ENCODE data around the gene SDCCAG8.

Gene SDCCAG8

DNA sequence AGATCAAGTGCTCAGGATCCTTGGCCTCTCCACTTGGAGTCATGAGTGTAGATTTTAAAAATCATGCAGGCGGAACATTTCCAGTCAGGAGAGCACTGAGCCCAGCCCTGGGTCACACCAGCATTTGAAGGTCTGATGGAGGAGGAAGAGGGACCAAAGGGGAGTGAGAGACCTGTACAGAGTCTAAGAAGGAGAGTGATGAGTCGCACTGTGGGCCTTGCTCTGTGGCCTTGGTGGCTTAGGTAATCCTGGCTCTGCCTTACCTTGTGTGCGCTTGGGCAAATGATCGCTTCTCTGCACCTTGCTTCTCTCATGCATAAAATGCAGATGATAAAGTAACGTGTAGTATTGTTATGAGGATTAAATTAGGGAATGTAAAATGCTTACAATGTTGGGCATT is 225.3 kb downstream of the SDCCAG8 start:
- Histone ChIP-seq H3K9me3 (ENCODE audit: control insufficient read depth, insufficient read depth, low read length) (no peaks in the 10 kb centered on the region), H3K27me3 (ENCODE audit: control insufficient read depth, insufficient read depth, low read length) (no peaks in the 10 kb centered on the region), H3K27ac (ENCODE audit: low read length) (no peak overlapping the region), H3K36me3 (ENCODE audit: control insufficient read depth, insufficient read depth, low read length) (no peaks in the 10 kb centered on the region), H3K4me1 (ENCODE audit: control insufficient read depth, insufficient read depth, low read length) (peaks cover 9% of the 10 kb centered on the region; the same call in 1 of the 2 replicates), H3K4me3 (ENCODE audit: low read length) (no peak overlapping the region)
- 100% methylated on average over 1 of the region's 5 CpGs for WGBS (ENCODE audit: insufficient coverage, insufficient read length)
- DNase-seq (ENCODE audit: low read depth, low spot score), result no peak

DNA sequence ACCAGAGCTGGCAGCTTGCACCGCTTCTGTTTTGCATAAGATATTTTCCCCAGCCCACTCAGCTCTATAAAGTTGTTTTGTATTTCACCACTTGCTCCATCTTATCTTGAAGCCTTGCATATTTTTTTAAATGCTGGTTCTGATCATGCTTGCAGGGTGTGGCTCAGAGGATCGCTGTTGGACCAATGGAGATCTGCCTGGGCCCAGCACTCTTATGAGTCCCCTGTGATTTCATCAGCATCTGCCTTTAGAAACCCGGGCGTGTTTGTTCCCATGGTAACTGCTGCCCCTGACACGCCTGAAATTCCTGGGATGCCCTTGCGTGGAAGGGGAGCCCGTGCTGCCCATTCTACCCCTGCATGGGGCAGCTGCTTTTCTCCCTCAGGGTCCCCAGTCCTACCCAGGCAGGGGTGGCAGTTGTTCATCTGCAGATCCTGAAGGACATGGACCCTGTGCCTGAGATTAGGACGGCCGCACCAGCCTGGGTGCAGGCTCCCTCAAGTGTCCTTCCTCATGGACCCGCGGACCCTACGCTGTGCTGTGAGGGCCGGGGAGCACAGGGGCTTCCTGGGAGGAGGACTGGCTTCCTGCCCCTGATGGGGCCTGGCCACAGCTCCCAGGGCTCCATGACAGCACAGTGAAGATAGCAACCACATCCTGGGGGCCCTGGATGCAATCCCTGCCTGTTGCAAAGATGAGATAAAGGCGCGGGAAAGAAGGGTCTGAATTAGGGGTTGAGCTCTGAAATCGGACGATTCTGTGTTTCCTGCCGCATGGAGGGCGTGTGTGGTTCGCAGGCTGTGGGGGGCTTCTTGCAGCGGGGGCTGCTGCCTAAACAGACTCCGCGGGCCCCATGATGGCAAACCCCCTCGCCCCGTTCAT is 226.5 kb downstream of the SDCCAG8 start:
- Histone ChIP-seq H3K9me3 (ENCODE audit: control insufficient read depth, insufficient read depth, low read length) (no peaks in the 10 kb centered on the region), H3K27ac (ENCODE audit: low read length) (no peak overlapping the region), H3K4me1 (ENCODE audit: control insufficient read depth, insufficient read depth, low read length) (peaks cover 7% of the 10 kb centered on the region), H3K4me3 (ENCODE audit: low read length) (peak overlapping the region; percentile 32; the same call in 1 of the 2 replicates), H3K36me3 (ENCODE audit: control insufficient read depth, insufficient read depth, low read length) (no peaks in the 10 kb centered on the region), H3K27me3 (ENCODE audit: control insufficient read depth, insufficient read depth, low read length) (no peaks in the 10 kb centered on the region)
- no peak for DNase-seq (ENCODE audit: low read depth, low spot score)
- WGBS (ENCODE audit: insufficient coverage, insufficient read length), result no CpG with 5 or more reads among the region's 25 CpGs

DNA sequence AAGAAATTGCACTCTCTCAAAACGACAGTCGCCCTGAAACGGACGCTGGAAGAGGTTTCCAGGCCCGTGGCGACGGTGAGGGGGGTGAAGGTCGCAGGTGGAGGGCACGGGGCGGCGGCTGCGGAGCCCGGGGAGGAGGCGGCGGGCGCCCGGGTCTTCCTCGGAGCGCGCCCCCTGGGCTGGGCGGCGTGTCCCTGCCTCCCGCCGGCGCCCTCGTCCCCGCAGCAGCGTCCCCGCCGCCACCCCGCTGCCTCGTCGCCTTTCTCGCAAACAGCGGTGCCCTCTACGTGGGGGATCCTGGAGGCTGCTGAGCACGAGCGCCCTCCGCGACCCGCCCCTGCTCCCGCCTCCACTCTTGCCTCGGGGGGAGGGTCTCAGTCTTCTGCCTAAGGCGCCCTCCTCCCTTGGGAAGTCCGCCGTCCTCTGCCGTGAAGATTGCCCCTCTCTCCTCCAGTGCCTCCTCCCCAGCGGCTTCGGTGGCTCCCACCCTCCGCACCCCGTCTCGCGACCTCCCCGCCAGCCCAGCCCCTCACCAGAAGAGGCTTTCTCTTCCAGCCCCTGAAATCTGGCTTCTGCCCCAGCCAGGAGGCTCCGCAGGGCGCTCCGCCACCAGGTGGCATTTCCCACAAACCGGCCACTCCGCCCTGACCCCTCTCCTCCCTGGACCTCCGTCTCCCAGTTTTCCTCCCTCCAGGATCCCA is 227.4 kb downstream of the SDCCAG8 start:
- DNase-seq (ENCODE audit: low read depth, low spot score), result no peak
- no peaks in the 10 kb centered on the region for H3K9me3 ChIP-seq (ENCODE audit: control insufficient read depth, insufficient read depth, low read length)
- H3K27me3 ChIP-seq (ENCODE audit: control insufficient read depth, insufficient read depth, low read length), result no peaks in the 10 kb centered on the region
- H3K27ac ChIP-seq (ENCODE audit: low read length), result no peak overlapping the region
- WGBS (ENCODE audit: insufficient coverage, insufficient read length), result no CpG with 5 or more reads among the region's 60 CpGs
- H3K4me1 ChIP-seq (ENCODE audit: control insufficient read depth, insufficient read depth, low read length), result peaks cover 7% of the 10 kb centered on the region
- H3K4me3 ChIP-seq (ENCODE audit: low read length), result peak overlapping the region; percentile 32; the same call in 1 of the 2 replicates
- no peaks in the 10 kb centered on the region for H3K36me3 ChIP-seq (ENCODE audit: control insufficient read depth, insufficient read depth, low read length)

DNA sequence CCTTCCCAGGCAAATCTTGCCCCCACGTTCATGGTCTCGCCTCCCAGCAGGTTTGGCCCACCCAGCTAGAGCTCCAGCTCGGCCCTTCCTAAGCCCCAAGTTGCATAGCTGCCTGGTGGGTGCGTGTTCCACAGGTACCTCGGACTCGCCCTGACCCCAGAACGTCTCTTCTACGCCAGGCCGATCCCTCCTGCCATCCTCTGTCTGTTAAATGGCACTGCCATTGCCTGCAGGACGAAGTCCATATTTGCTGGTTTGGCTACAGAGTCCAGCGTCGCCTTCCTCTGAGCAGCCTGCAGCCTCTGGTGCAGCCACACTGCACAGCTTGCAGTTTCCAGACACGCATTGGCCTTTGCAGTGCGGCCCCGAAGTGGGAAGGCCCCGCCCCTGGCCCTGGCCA is 228.1 kb downstream of the SDCCAG8 start:
- Histone ChIP-seq H3K27me3 (ENCODE audit: control insufficient read depth, insufficient read depth, low read length) (no peaks in the 10 kb centered on the region), H3K4me1 (ENCODE audit: control insufficient read depth, insufficient read depth, low read length) (peaks cover 8% of the 10 kb centered on the region), H3K27ac (ENCODE audit: low read length) (no peak overlapping the region), H3K36me3 (ENCODE audit: control insufficient read depth, insufficient read depth, low read length) (no peaks in the 10 kb centered on the region), H3K4me3 (ENCODE audit: low read length) (no peak overlapping the region), H3K9me3 (ENCODE audit: control insufficient read depth, insufficient read depth, low read length) (no peaks in the 10 kb centered on the region)
- no peak for DNase-seq (ENCODE audit: low read depth, low spot score)
- WGBS (ENCODE audit: insufficient coverage, insufficient read length), result no CpG with 5 or more reads among the region's 16 CpGs

DNA sequence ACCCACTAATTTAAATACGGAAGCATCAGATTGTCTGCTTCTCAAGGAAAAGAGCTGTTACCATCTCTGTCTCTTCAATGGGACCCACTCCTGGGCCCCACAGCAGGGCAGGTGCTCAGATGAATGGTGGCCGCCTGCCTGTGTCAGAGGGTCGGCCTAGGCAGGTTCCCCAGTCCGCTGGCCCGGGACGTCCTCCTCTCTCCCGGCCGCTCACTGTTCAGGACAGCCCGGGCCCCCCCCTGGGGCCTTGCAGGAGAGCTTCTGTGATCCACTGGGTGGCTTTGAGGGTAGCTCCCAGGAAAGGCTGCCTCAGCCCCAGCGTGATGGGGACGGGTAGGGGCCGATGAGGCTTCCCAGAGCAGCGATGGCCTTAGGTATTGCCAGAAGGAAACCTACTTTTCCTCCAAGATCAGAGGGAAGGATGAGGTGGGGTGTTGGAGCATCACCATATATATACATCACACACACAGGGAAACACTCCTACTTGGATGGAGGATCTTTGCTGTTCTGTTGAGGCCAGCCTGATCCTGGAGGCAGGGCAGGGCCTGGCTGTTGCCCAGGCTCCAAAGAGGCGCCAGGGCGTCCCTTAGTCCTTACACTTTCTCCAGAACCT is 231.3 kb downstream of the SDCCAG8 start:
- Histone ChIP-seq H3K27ac (ENCODE audit: low read length) (no peak overlapping the region), H3K27me3 (ENCODE audit: control insufficient read depth, insufficient read depth, low read length) (no peaks in the 10 kb centered on the region), H3K36me3 (ENCODE audit: control insufficient read depth, insufficient read depth, low read length) (no peaks in the 10 kb centered on the region), H3K4me1 (ENCODE audit: control insufficient read depth, insufficient read depth, low read length) (peaks cover 23% of the 10 kb centered on the region), H3K9me3 (ENCODE audit: control insufficient read depth, insufficient read depth, low read length) (no peaks in the 10 kb centered on the region), H3K4me3 (ENCODE audit: low read length) (no peak overlapping the region)
- DNase-seq (ENCODE audit: low read depth, low spot score), result no peak
- WGBS (ENCODE audit: insufficient coverage, insufficient read length), result no CpG with 5 or more reads among the region's 15 CpGs

DNA sequence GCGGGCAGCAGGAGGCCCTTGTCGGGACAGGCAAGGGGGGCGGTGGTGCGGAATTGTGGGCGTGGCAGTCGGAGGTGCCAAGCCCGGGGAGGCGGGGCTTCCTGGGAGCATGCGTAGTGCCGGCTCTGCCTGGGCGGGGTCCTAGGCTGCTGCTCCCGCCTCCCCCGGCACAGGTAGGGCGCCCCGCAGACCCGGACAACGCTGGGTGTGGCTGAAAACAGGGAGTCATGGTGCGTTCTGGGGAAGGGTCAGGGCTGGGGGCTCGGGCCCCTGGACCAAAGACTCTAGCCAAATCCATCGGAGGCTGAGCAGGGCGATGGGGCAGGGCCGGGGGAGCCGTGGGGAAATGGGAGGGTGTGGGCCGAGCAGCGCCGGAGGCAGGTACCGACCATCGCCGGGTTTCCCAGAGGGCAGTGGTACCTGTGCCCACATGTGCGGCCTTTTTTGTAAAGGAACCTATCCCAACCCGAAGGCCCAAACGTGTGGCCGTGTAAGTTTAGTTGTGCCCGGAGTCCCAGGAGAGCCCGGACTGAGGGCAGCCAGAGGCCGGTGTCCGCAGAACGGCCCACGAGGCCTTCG is 231.9 kb downstream of the SDCCAG8 start:
- no peaks in the 10 kb centered on the region for H3K9me3 ChIP-seq (ENCODE audit: control insufficient read depth, insufficient read depth, low read length)
- no peak overlapping the region for H3K27ac ChIP-seq (ENCODE audit: low read length)
- H3K4me1 ChIP-seq (ENCODE audit: control insufficient read depth, insufficient read depth, low read length), result peaks cover 19% of the 10 kb centered on the region
- WGBS (ENCODE audit: insufficient coverage, insufficient read length), result no CpG with 5 or more reads among the region's 40 CpGs
- DNase-seq (ENCODE audit: low read depth, low spot score), result no peak
- H3K27me3 ChIP-seq (ENCODE audit: control insufficient read depth, insufficient read depth, low read length), result no peaks in the 10 kb centered on the region
- H3K4me3 ChIP-seq (ENCODE audit: low read length), result no peak overlapping the region
- H3K36me3 ChIP-seq (ENCODE audit: control insufficient read depth, insufficient read depth, low read length), result no peaks in the 10 kb centered on the region

DNA sequence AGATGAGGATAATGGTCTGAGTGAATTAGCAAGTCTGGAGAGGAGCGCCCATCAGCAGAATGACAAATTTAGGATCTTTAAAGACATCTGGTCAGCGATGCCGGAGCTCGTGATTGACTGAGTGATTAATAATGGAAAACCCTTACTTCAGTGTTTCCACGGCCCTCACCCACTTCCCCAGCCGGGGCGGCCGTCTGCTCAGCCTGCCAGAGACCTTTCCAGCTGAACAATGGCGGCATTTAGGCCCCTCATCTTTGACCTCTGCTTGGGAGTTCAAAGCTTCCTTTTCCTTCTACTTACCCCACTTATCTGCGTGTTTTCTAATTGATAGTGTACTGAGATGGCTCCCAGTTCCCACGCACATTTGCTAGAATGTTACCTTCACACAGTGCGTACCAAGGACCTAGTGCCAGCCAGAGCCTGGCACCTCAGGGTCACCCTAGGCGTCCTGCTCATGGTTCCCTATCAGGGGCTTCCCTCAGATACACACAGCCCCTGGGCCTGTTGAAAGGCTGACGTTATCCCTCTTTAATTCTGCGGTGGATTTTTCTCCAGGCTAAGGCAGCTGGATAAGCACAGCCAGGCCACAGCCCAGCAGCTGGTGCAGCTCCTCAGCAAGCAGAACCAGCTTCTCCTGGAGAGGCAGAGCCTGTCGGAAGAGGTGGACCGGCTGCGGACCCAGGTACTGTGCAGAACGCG is 232.8 kb downstream of the SDCCAG8 start:
- no CpG with 5 or more reads among the region's 20 CpGs for WGBS (ENCODE audit: insufficient coverage, insufficient read length)
- no peak overlapping the region for H3K27ac ChIP-seq (ENCODE audit: low read length)
- H3K36me3 ChIP-seq (ENCODE audit: control insufficient read depth, insufficient read depth, low read length), result no peaks in the 10 kb centered on the region
- DNase-seq (ENCODE audit: low read depth, low spot score), result no peak
- no peaks in the 10 kb centered on the region for H3K9me3 ChIP-seq (ENCODE audit: control insufficient read depth, insufficient read depth, low read length)
- H3K4me3 ChIP-seq (ENCODE audit: low read length), result no peak overlapping the region
- peaks cover 19% of the 10 kb centered on the region for H3K4me1 ChIP-seq (ENCODE audit: control insufficient read depth, insufficient read depth, low read length)
- H3K27me3 ChIP-seq (ENCODE audit: control insufficient read depth, insufficient read depth, low read length), result no peaks in the 10 kb centered on the region

DNA sequence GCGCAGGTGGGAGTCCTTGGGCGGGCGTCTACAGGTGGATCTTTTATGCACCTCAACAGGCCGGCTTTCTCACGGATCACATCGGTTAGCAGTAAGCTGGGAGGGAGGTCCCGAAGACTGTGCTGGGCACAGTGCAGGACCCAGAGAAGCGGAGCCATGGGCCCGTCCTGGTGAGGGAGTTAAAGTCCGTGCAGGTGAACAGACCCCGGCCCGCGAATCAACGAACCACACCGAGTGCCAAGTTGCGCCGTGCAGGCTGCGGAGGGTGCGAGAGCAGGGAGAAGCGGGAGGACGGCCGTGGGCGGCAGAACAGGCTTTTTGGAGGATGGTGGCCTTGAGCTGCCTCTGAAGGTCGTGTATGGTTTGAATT is 233.3 kb downstream of the SDCCAG8 start:
- peak overlapping the region; percentile 96 for H3K27ac ChIP-seq (ENCODE audit: low read length)
- peaks cover 19% of the 10 kb centered on the region for H3K4me1 ChIP-seq (ENCODE audit: control insufficient read depth, insufficient read depth, low read length)
- no peaks in the 10 kb centered on the region for H3K9me3 ChIP-seq (ENCODE audit: control insufficient read depth, insufficient read depth, low read length)
- no peak for DNase-seq (ENCODE audit: low read depth, low spot score)
- no peak overlapping the region for H3K4me3 ChIP-seq (ENCODE audit: low read length)
- H3K27me3 ChIP-seq (ENCODE audit: control insufficient read depth, insufficient read depth, low read length), result no peaks in the 10 kb centered on the region
- H3K36me3 ChIP-seq (ENCODE audit: control insufficient read depth, insufficient read depth, low read length), result no peaks in the 10 kb centered on the region
- no CpG with 5 or more reads among the region's 24 CpGs for WGBS (ENCODE audit: insufficient coverage, insufficient read length)

DNA sequence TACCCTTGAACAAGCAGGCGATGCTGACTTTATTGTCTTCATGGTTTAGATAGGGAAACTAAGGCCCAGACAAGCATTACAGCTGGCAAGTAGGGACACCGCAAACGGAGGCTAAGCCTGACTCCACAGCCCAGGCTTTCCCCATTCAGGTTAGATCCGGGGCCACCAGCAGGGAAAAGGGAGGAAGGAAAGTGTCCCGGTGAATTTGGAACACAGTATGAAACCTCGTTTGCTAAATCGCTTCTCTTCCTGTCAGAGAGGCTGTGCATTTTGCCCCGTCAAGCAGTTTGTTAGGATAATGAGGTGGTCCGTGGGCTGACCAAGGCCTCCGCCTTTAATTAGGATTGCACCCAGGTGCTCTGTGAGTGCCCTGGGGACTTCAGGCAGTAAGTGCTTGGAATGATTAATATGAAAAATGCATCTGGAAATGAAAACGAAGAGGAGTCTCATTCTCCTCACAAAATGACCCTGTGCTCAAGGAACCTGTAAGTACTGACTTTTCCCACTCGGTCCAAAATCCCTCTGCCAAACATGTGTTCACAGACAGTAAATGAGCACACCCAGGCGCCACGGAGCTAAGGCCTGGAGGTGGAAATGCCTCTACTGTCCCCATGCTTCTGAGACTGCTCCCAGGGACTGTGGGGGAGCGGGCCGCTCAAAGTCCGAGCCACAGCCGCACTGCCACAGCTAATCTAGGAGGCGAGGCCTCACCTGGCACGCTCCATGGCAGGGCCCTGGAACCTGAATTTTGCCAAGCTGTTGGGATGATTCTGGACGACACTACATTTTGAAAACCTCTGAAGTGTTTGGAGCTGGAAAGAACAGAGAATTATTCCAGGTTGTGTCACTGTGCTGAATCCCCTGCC is 234.1 kb downstream of the SDCCAG8 start:
- Histone ChIP-seq H3K27ac (ENCODE audit: low read length) (peak overlapping the region; percentile 96), H3K4me3 (ENCODE audit: low read length) (no peak overlapping the region), H3K36me3 (ENCODE audit: control insufficient read depth, insufficient read depth, low read length) (no peaks in the 10 kb centered on the region), H3K9me3 (ENCODE audit: control insufficient read depth, insufficient read depth, low read length) (no peaks in the 10 kb centered on the region), H3K4me1 (ENCODE audit: control insufficient read depth, insufficient read depth, low read length) (peaks cover 19% of the 10 kb centered on the region), H3K27me3 (ENCODE audit: control insufficient read depth, insufficient read depth, low read length) (no peaks in the 10 kb centered on the region)
- no CpG with 5 or more reads among the region's 21 CpGs for WGBS (ENCODE audit: insufficient coverage, insufficient read length)
- DNase-seq (ENCODE audit: low read depth, low spot score), result no peak
